Mucosa of descending colon (tissue), 3 donors: Measurements from ENCODE around the gene ASTN2. TPM values are rescaled to one million over a fixed set of nuclear protein-coding genes. Genes with fewer than 3 reads are reported as not detected.

Experiments used
- ATAC-seq: fragments of 200-7000 bp; cut with Tn5 transposase; one replicate; pipeline ENCODE4 v1.9.1; 2020; ENCODE audit warnings: mild to moderate bottlenecking, moderate library complexity
- DNase-seq, 3 donors: peaks; one replicate each; pipeline ENCODE4 v3.0.0-alpha.2; 2020
- H3K36me3 ChIP-seq: fragments of 200-600 bp; one replicate; pipeline ENCODE4 v1.8.0; 2021; ENCODE audit warnings: low read depth, mild to moderate bottlenecking
- H3K4me1 ChIP-seq: fragments of 200-600 bp; one replicate; pipeline ENCODE4 v1.8.0; 2021; ENCODE audit warnings: low read depth, mild to moderate bottlenecking
- H3K4me3 ChIP-seq: fragments of 200-600 bp; one replicate; pipeline ENCODE4 v1.8.0; 2021; ENCODE audit warnings: mild to moderate bottlenecking
- H3K9me3 ChIP-seq: fragments of 200-600 bp; one replicate; pipeline ENCODE4 v1.8.0; 2021; ENCODE audit warnings: mild to moderate bottlenecking
- intact Hi-C, 2 donors: fragments of 100-400 bp; cut with DNase I in 1 of 2; cut with micrococcal nuclease in 1 of 2; formaldehyde crosslinking; loops; one replicate each; pipeline versions ENCODE4 v1.11.0 to v1.11.1; 2022; cut with DNase I, micrococcal nuclease
- total RNA-seq, 3 donors: library from RNA; stranded (reverse); fragmentation: NEBNext Ultra II Directional in 2 of 3; extraction: Animal tissue kit (Norgen Biotek cat#: 25700) in 2 of 3; gene quantifications; one replicate each; pipeline versions ENCODE4 v1.2.1 to v1.2.4, GENCODE V29; 2021 to 2023
- TF ChIP-seq, protein P1 (sequence below): fragments of 200-600 bp; IDR thresholded peaks from one replicate; pipeline ENCODE4 v1.8.0; 2022; ENCODE audit warnings: antibody characterized with exemption, mild to moderate bottlenecking
- donor health status: DM: no; HTN: no; CAD: no; lungs with moderate emphysema.
- donor health status: DM: no; HTN: no; CAD: no.
- donor health status: DM: no; HTN: yes; CAD: no.

ASTN2 gene
- total RNA-seq, 3 donors from 2014 or later: 3.5 to 6.1 (median 5.4) TPM

DNA sequence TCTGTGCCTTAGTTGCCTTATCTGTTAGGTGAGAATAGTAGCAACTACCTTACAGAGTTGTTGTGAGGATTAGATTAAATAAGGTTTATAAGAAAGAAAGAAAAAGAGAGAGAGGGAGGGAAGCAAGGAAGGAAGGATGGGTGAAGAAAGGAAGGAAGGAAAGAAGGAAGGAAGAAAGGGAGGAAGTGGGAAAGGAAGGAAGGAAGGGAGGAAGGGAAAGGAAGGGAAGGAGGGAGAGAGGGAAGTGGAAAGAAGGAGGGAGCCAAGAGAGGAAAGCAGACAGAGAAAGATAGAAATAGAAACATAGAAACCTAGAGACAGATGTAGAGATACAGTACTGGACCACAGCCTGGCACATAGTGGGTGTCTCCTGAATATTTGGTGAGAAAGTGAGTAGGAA, 934.9 kb downstream of the ASTN2 start:
- Histone ChIP-seq H3K4me1 (no peaks in the 10 kb centered on the region), H3K4me3 (no peak overlapping the region), H3K36me3 (no peaks in the 10 kb centered on the region), H3K9me3 (no peaks in the 10 kb centered on the region)
- intact Hi-C loops: no loop called here
- ATAC-seq (no peak), DNase-seq (no peak)
- TF ChIP-seq, protein P1, sequence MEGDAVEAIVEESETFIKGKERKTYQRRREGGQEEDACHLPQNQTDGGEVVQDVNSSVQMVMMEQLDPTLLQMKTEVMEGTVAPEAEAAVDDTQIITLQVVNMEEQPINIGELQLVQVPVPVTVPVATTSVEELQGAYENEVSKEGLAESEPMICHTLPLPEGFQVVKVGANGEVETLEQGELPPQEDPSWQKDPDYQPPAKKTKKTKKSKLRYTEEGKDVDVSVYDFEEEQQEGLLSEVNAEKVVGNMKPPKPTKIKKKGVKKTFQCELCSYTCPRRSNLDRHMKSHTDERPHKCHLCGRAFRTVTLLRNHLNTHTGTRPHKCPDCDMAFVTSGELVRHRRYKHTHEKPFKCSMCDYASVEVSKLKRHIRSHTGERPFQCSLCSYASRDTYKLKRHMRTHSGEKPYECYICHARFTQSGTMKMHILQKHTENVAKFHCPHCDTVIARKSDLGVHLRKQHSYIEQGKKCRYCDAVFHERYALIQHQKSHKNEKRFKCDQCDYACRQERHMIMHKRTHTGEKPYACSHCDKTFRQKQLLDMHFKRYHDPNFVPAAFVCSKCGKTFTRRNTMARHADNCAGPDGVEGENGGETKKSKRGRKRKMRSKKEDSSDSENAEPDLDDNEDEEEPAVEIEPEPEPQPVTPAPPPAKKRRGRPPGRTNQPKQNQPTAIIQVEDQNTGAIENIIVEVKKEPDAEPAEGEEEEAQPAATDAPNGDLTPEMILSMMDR: no peak

DNA sequence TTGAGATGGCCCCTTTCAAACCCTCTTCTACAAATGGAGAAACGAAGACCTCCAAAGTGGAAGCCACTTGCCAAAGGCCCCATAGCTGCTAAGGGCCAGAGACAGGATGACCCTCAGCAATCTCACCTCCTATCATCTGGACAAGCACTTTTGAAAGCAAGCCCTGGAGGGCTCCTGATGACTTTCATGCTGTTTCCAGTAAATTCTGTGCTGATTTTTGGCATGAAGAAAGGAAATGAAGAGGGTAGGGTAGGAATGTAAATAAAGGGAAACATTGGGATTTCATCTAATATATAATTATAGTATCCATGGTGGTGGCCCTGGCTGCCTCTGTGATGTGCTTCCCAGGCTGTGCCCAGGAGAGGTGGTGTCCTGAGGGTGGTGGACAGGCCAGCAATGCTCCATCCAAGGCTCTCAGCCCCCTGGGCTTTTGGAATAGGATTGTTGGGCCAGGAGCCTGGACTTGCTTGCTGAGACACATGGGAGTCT, 935.8 kb downstream of the ASTN2 start:
- no peak for DNase-seq
- Histone ChIP-seq H3K9me3 (no peaks in the 10 kb centered on the region), H3K4me1 (no peaks in the 10 kb centered on the region), H3K36me3 (no peaks in the 10 kb centered on the region), H3K4me3 (no peak overlapping the region)
- TF ChIP-seq, protein P1: no peak
- no peak for ATAC-seq
- intact Hi-C loops: no loop called here

DNA sequence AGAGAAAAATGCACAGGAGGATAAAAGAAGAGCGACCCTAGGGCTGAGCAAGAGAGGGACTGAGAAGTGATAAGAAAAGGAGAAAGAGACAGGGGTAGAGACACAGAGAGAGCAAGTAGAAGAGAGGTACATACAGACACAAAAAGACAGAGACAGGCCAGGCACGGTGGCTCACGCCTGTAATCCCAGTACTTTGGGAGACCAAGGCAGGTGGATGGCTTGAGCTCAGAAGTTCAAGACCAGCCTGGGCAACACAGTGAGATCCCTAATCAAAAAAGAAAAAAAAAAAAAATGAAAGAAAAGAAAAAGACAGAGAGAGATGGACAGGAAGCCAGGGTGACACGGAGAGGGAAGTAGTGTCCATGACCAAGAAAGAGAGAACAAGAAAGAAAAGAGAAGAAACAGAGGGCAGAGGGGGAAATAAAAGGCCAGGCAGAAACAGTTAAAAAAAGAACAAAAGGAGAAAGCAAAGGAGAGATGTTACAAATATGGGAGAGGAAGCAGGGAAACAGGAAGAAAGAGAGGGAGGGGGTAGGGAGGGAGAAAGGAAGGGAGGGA, 937.2 kb downstream of the ASTN2 start:
- Histone ChIP-seq H3K4me1 (no peaks in the 10 kb centered on the region), H3K9me3 (no peaks in the 10 kb centered on the region), H3K36me3 (no peaks in the 10 kb centered on the region), H3K4me3 (no peak overlapping the region)
- DNase-seq (no peak), ATAC-seq (no peak)
- TF ChIP-seq, protein P1: no peak
- intact Hi-C loops: no loop called here

DNA sequence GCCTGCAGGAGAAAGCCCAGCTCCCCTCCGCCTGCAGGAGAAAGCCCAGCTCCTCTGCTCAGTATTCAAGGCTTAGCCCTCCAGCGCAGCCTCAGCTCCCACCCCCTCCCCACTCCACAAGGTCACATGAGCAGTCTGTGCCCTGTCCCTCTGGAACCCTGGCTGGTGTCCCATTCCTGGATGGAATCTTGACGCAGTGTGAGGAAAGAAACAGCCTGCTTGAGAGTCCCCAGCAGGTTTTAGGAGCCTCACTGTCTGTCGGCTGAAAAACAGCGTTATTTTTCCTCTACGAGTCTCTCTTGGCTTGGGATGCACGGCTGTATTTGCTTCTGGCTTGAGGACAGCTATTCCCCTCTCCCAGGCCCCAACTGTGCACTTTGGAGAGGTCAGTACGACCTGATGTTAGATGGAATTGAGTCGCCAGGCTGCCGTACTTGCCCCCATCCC, 937.9 kb downstream of the ASTN2 start:
- intact Hi-C loops: no loop called here
- H3K36me3 ChIP-seq: no peaks in the 10 kb centered on the region
- no peak for ATAC-seq

DNA sequence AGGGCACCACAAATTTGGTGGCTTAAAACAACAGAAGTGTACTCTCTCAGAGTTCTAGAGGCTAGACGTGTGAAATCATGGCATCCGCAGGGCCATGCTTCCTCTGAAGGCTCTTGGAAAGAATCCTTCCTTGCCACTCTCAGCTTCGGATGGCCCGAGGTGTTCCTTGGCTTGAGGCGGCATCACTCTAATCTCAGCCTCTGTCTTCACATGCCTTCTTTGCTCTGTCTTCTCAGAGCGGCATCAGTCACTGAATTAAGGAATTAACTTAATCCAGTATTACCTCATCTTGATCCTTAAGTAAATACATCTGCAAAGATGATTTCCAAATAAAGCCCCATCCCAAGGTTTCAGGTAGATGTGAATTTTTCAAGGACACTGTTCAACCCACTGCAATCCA, 938.9 kb downstream of the ASTN2 start:
- DNase-seq: no peak
- no peaks in the 10 kb centered on the region for H3K4me1 ChIP-seq
- TF ChIP-seq, protein P1: no peak
- no peaks in the 10 kb centered on the region for H3K9me3 ChIP-seq
- no peaks in the 10 kb centered on the region for H3K36me3 ChIP-seq
- intact Hi-C loops: no loop called here
- no peak for ATAC-seq
- H3K4me3 ChIP-seq: no peak overlapping the region

More for the DNA sequence above, 937.9 kb downstream of the ASTN2 start:
- Histone ChIP-seq H3K4me3 (no peak overlapping the region), H3K4me1 (no peaks in the 10 kb centered on the region), H3K9me3 (no peaks in the 10 kb centered on the region)
- TF ChIP-seq, protein P1: no peak
- no peak for DNase-seq

DNA sequence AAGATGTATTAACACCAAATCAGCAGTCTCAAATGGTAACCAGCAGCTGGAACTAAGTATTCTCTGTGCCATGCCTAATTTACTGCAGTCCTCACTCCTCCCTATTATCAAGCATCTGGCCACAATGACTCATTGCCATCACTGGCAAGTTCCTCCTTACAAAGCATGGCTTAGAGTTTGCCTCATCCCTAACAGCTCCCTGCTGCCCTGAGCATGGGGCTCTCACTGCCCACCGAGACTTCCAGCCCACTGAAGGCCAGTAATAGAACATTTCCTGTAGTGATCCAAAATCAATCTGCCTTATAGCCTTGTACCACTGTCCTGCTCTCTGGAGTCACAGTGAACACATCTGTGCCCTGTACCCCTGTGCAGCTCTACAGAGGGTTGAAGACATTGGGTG, 939.7 kb downstream of the ASTN2 start:
- Histone ChIP-seq H3K36me3 (no peaks in the 10 kb centered on the region), H3K4me3 (no peak overlapping the region), H3K4me1 (no peaks in the 10 kb centered on the region), H3K9me3 (no peaks in the 10 kb centered on the region)
- intact Hi-C loops: no loop called here
- TF ChIP-seq, protein P1: no peak
- no peak for ATAC-seq
- DNase-seq: no peak
